Neuronal stem cell (in vitro differentiated cells): ENCODE measurements around the gene SGO1.

ENCODE experiments used
- DNase-seq: peaks from one replicate; pipeline ENCODE4 v3.0.0-alpha.2; 2013; ENCODE audit warnings: low spot score
- H2AFZ ChIP-seq: one replicate; pipeline ENCODE4 v1.6.1; 2013; ENCODE audit warnings: mild to moderate bottlenecking, low read length, inconsistent platforms
- H2AK5ac ChIP-seq: 2 replicates; pipeline ENCODE4 v1.6.1; 2013; ENCODE audit warnings: low read depth, mild to moderate bottlenecking, inconsistent platforms, low read length, moderate library complexity, mixed read lengths
- H2BK120ac ChIP-seq: 2 replicates; pipeline ENCODE4 v1.6.1; 2013; ENCODE audit warnings: low read depth, mild to moderate bottlenecking, inconsistent platforms, low read length, moderate library complexity, mixed read lengths
- H2BK12ac ChIP-seq: one replicate; pipeline ENCODE4 v1.6.1; 2013; ENCODE audit warnings: low read length, inconsistent platforms
- H2BK15ac ChIP-seq: 2 replicates; pipeline ENCODE4 v1.6.1; 2013; ENCODE audit warnings: mild to moderate bottlenecking, low read length, inconsistent platforms, mixed read lengths
- H2BK5ac ChIP-seq: one replicate; pipeline ENCODE4 v1.6.1; 2013; ENCODE audit warnings: inconsistent platforms, mild to moderate bottlenecking, low read length, moderate library complexity
- H3K14ac ChIP-seq: one replicate; pipeline ENCODE4 v1.6.1; 2013; ENCODE audit warnings: low read length, inconsistent platforms
- H3K18ac ChIP-seq: 2 replicates; pipeline ENCODE4 v1.6.1; 2013; ENCODE audit warnings: low read length, inconsistent platforms
- H3K23ac ChIP-seq: 2 replicates; pipeline ENCODE4 v1.6.1; 2013; ENCODE audit warnings: low read depth, mild to moderate bottlenecking, mixed read lengths, low read length, inconsistent platforms; ENCODE audit not compliant: poor library complexity
- H3K27ac ChIP-seq: replicated peaks from 3 replicates; pipeline ENCODE4 v1.5.1; 2013; ENCODE audit warnings: low read length, inconsistent platforms
- H3K27me3 ChIP-seq, 3 experiments: 2 replicates each; pipeline ENCODE4 v1.6.1; 2013; ENCODE audit warnings: low read length in 3 of 3, mild to moderate bottlenecking in 2 of 3, inconsistent platforms in 1 of 3, low read depth in 1 of 3, mixed read lengths in 1 of 3, moderate library complexity in 1 of 3; ENCODE audit not compliant: control insufficient read depth in 3 of 3, insufficient read depth in 3 of 3
- H3K36me3 ChIP-seq, 2 donors: replicated peaks in 1 of 2; 2 replicates each; pipeline ENCODE4 v1.6.1; 2013; ENCODE audit warnings: low read length in 2 of 2; ENCODE audit not compliant: control insufficient read depth in 2 of 2, insufficient read depth in 2 of 2
- H3K4ac ChIP-seq: 2 replicates; pipeline ENCODE4 v1.6.1; 2013; ENCODE audit warnings: inconsistent platforms, mild to moderate bottlenecking, low read length, moderate library complexity
- H3K4me1 ChIP-seq, 2 donors: 1 replicate in 1 of 2; 2 replicates in 1 of 2; pipeline ENCODE4 v1.6.1; 2013; ENCODE audit warnings: low read length in 2 of 2, low read depth in 1 of 2; ENCODE audit not compliant: control insufficient read depth in 2 of 2, insufficient read depth in 1 of 2
- H3K4me2 ChIP-seq: one replicate; pipeline ENCODE4 v1.6.1; 2013; ENCODE audit warnings: mild to moderate bottlenecking, low read length, inconsistent platforms; ENCODE audit not compliant: insufficient read depth, poor library complexity, severe bottlenecking
- H3K4me3 ChIP-seq, 2 donors: 2 replicates each; pipeline ENCODE4 v1.5.1; 2013; ENCODE audit warnings: low read length in 2 of 2, mild to moderate bottlenecking in 2 of 2, inconsistent platforms in 1 of 2, moderate library complexity in 1 of 2
- H3K79me1 ChIP-seq: one replicate; pipeline ENCODE4 v1.6.1; 2013; ENCODE audit warnings: low read depth, mild to moderate bottlenecking, inconsistent platforms, low read length, moderate library complexity
- H3K9ac ChIP-seq: one replicate; pipeline ENCODE4 v1.6.1; 2013; ENCODE audit warnings: mild to moderate bottlenecking, low read depth, low read length, inconsistent platforms; ENCODE audit not compliant: poor library complexity
- H3K9me3 ChIP-seq, 2 donors: replicated peaks in 1 of 2; 2 replicates each; pipeline versions ENCODE3 to v1.6.1; 2013; ENCODE audit warnings: low read length in 2 of 2, mild to moderate bottlenecking in 2 of 2, inconsistent platforms in 1 of 2, low read depth in 1 of 2, mixed read lengths in 1 of 2, moderate library complexity in 1 of 2; ENCODE audit not compliant: control insufficient read depth in 2 of 2, insufficient read depth in 1 of 2
- H4K8ac ChIP-seq: one replicate; pipeline ENCODE4 v1.6.1; 2013; ENCODE audit warnings: low read depth, mild to moderate bottlenecking, inconsistent platforms, low read length, moderate library complexity
- H4K91ac ChIP-seq: one replicate; pipeline ENCODE4 v1.6.1; 2013; ENCODE audit warnings: low read length, low read depth, mild to moderate bottlenecking, inconsistent platforms; ENCODE audit not compliant: poor library complexity
- WGBS, 2 donors: extraction: QIAGEN DNeasy Blood & Tissue Kit; methylation state at CpG; one replicate each; pipeline ENCODE4 v1.1.7; 2013; ENCODE audit warnings: missing lambda C conversion rate in 2 of 2, mixed read lengths in 1 of 2; ENCODE audit not compliant: insufficient read length in 2 of 2, insufficient replicate concordance in 1 of 2; ENCODE audit errors: extremely low coverage in 2 of 2; 5-methylcytosine and 5-hydroxymethylcytosine counted together

The SGO1 gene

GRCh38 chr3:20130106-20130505, 55.9 kb downstream of the SGO1 start:
- Histone ChIP-seq H4K8ac (no peak overlapping the region), H3K4me3 (no peak overlapping the region), H3K23ac (no peak overlapping the region), H3K4ac (no peak overlapping the region), H2BK5ac (no peak overlapping the region), H3K36me3 (peaks cover 0 to 3% of the 10 kb centered on the region in 2 donors), H2BK15ac (no peak overlapping the region), H3K9me3 (peaks cover 0 to 1% of the 10 kb centered on the region in 2 donors), H3K14ac (no peak overlapping the region), H2AFZ (no peak overlapping the region), H3K4me1 (no peaks in the 10 kb centered on the region), H3K27ac (no peak overlapping the region), H3K18ac (no peak overlapping the region), H3K27me3 (no peaks in the 10 kb centered on the region), H2AK5ac (no peak overlapping the region), H2BK12ac (no peak overlapping the region), H3K4me2 (no peak overlapping the region), H3K79me1 (no peaks in the 10 kb centered on the region), H4K91ac (no peak overlapping the region), H3K9ac (no peak overlapping the region), H2BK120ac (no peak overlapping the region)
- no peak for DNase-seq
- WGBS, 2 donors, result no CpG with 5 or more reads among the region's 7 CpGs

GRCh38 chr3:20128358-20128757, 57.6 kb downstream of the SGO1 start:
- WGBS, 2 donors, result no CpG with 5 or more reads among the region's 2 CpGs
- no peak for DNase-seq
- H2BK12ac ChIP-seq, result no peak overlapping the region
- H2BK15ac ChIP-seq, result no peak overlapping the region
- H2AK5ac ChIP-seq, result no peak overlapping the region
- H4K8ac ChIP-seq, result no peak overlapping the region
- H3K36me3 ChIP-seq, result peaks cover 0 to 6% of the 10 kb centered on the region in 2 donors
- H3K4ac ChIP-seq, result no peak overlapping the region
- no peak overlapping the region for H3K4me2 ChIP-seq
- H3K4me3 ChIP-seq, result no peak overlapping the region
- H4K91ac ChIP-seq, result no peak overlapping the region
- no peak overlapping the region for H2BK5ac ChIP-seq
- H3K27me3 ChIP-seq, result no peaks in the 10 kb centered on the region
- no peak overlapping the region for H3K14ac ChIP-seq
- H3K79me1 ChIP-seq, result no peaks in the 10 kb centered on the region
- no peak overlapping the region for H3K23ac ChIP-seq
- no peaks in the 10 kb centered on the region for H3K9me3 ChIP-seq
- no peak overlapping the region for H3K18ac ChIP-seq
- H3K9ac ChIP-seq, result no peak overlapping the region
- no peak overlapping the region for H2BK120ac ChIP-seq
- H2AFZ ChIP-seq, result no peak overlapping the region
- H3K4me1 ChIP-seq, result no peaks in the 10 kb centered on the region
- no peak overlapping the region for H3K27ac ChIP-seq

GRCh38 chr3:20125897-20126296, 60.1 kb downstream of the SGO1 start:
- no peak overlapping the region for H2BK120ac ChIP-seq
- no peak overlapping the region for H4K8ac ChIP-seq
- WGBS, 2 donors, result no CpG with 5 or more reads among the region's 10 CpGs
- no peak overlapping the region for H4K91ac ChIP-seq
- DNase-seq, result no peak
- H3K36me3 ChIP-seq, result peaks cover 5 to 8% of the 10 kb centered on the region in 2 donors
- no peak overlapping the region for H3K4ac ChIP-seq
- no peak overlapping the region for H2AFZ ChIP-seq
- no peak overlapping the region for H3K18ac ChIP-seq
- no peaks in the 10 kb centered on the region for H3K27me3 ChIP-seq
- no peak overlapping the region for H3K14ac ChIP-seq
- no peak overlapping the region for H3K4me3 ChIP-seq
- no peak overlapping the region for H2BK15ac ChIP-seq
- H3K23ac ChIP-seq, result no peak overlapping the region
- no peak overlapping the region for H2BK12ac ChIP-seq
- H3K9ac ChIP-seq, result no peak overlapping the region
- H3K4me1 ChIP-seq, result no peaks in the 10 kb centered on the region
- no peak overlapping the region for H2BK5ac ChIP-seq
- H2AK5ac ChIP-seq, result no peak overlapping the region
- no peaks in the 10 kb centered on the region for H3K79me1 ChIP-seq
- H3K4me2 ChIP-seq, result no peak overlapping the region
- no peaks in the 10 kb centered on the region for H3K9me3 ChIP-seq
- no peak overlapping the region for H3K27ac ChIP-seq

GRCh38 chr3:20125289-20125688, 60.7 kb downstream of the SGO1 start:
- Histone ChIP-seq H3K4me1 (no peaks in the 10 kb centered on the region), H3K4me3 (no peak overlapping the region), H2BK15ac (no peak overlapping the region), H4K91ac (no peak overlapping the region), H3K23ac (no peak overlapping the region), H2BK5ac (no peak overlapping the region), H2BK120ac (no peak overlapping the region), H3K4ac (no peak overlapping the region), H2AFZ (no peak overlapping the region), H3K27ac (no peak overlapping the region), H4K8ac (no peak overlapping the region), H3K9me3 (no peaks in the 10 kb centered on the region), H3K14ac (no peak overlapping the region), H3K9ac (no peak overlapping the region), H2BK12ac (no peak overlapping the region), H3K36me3 (peaks cover 5 to 8% of the 10 kb centered on the region in 2 donors), H3K27me3 (no peaks in the 10 kb centered on the region), H3K79me1 (no peaks in the 10 kb centered on the region), H3K18ac (no peak overlapping the region), H2AK5ac (no peak overlapping the region), H3K4me2 (no peak overlapping the region)
- no peak for DNase-seq
- no CpG with 5 or more reads among the region's 4 CpGs for WGBS, 2 donors
